ENCODE data around the gene UTP14C.

The UTP14C gene

GRCh38 chr13:51995677-51996551 lies 28.6 kb upstream of the UTP14C start:
- Histone ChIP-seq H3K27me3 (ENCODE audit: control insufficient read depth, insufficient read depth, low read length) (no peaks in the 10 kb centered on the region), H3K4me1 (ENCODE audit: control insufficient read depth, insufficient read depth, low read length) (peaks cover 17% of the 10 kb centered on the region), H3K27ac (ENCODE audit: low read depth, low read length) (no peak overlapping the region), H3K36me3 (ENCODE audit: control insufficient read depth, insufficient read depth, low read length) (no peaks in the 10 kb centered on the region), H3K4me3 (ENCODE audit: low read depth, low read length) (no peak overlapping the region), H3K9me3 (ENCODE audit: control insufficient read depth, insufficient read depth, low read length) (no peaks in the 10 kb centered on the region), H3K9ac (ENCODE audit: low read depth, low read length) (no peak overlapping the region)

- H3K27me3 ChIP-seq (ENCODE audit: control insufficient read depth, insufficient read depth, low read length) = no peaks in the 10 kb centered on the region
Measured at GRCh38 chr13:51996641-51997040, 27.9 kb upstream of the UTP14C start.

GRCh38 chr13:51997186-51997585 lies 27.3 kb upstream of the UTP14C start:
- H3K27ac ChIP-seq (ENCODE audit: low read depth, low read length) = no peak overlapping the region

More at GRCh38 chr13:51996641-51997040, 27.9 kb upstream of the UTP14C start:
- Histone ChIP-seq H3K9ac (ENCODE audit: low read depth, low read length) (no peak overlapping the region), H3K36me3 (ENCODE audit: control insufficient read depth, insufficient read depth, low read length) (no peaks in the 10 kb centered on the region), H3K4me1 (ENCODE audit: control insufficient read depth, insufficient read depth, low read length) (peaks cover 21% of the 10 kb centered on the region), H3K27ac (ENCODE audit: low read depth, low read length) (no peak overlapping the region), H3K9me3 (ENCODE audit: control insufficient read depth, insufficient read depth, low read length) (no peaks in the 10 kb centered on the region), H3K4me3 (ENCODE audit: low read depth, low read length) (no peak overlapping the region)

GRCh38 chr13:51997641-51998330 lies 26.7 kb upstream of the UTP14C start:
- Histone ChIP-seq H3K9me3 (ENCODE audit: control insufficient read depth, insufficient read depth, low read length) (no peaks in the 10 kb centered on the region), H3K27me3 (ENCODE audit: control insufficient read depth, insufficient read depth, low read length) (no peaks in the 10 kb centered on the region), H3K27ac (ENCODE audit: low read depth, low read length) (no peak overlapping the region), H3K36me3 (ENCODE audit: control insufficient read depth, insufficient read depth, low read length) (no peaks in the 10 kb centered on the region), H3K4me3 (ENCODE audit: low read depth, low read length) (no peak overlapping the region), H3K9ac (ENCODE audit: low read depth, low read length) (no peak overlapping the region), H3K4me1 (ENCODE audit: control insufficient read depth, insufficient read depth, low read length) (peaks cover 21% of the 10 kb centered on the region)

More at GRCh38 chr13:51997186-51997585, 27.3 kb upstream of the UTP14C start:
- Histone ChIP-seq H3K4me1 (ENCODE audit: control insufficient read depth, insufficient read depth, low read length) (peaks cover 21% of the 10 kb centered on the region), H3K4me3 (ENCODE audit: low read depth, low read length) (no peak overlapping the region), H3K9me3 (ENCODE audit: control insufficient read depth, insufficient read depth, low read length) (no peaks in the 10 kb centered on the region), H3K9ac (ENCODE audit: low read depth, low read length) (no peak overlapping the region), H3K36me3 (ENCODE audit: control insufficient read depth, insufficient read depth, low read length) (no peaks in the 10 kb centered on the region), H3K27me3 (ENCODE audit: control insufficient read depth, insufficient read depth, low read length) (no peaks in the 10 kb centered on the region)

- Histone ChIP-seq H3K4me1 (ENCODE audit: control insufficient read depth, insufficient read depth, low read length) (peaks cover 21% of the 10 kb centered on the region), H3K9ac (ENCODE audit: low read depth, low read length) (no peak overlapping the region), H3K27ac (ENCODE audit: low read depth, low read length) (no peak overlapping the region)
Measured at GRCh38 chr13:51998723-51999509, 25.6 kb upstream of the UTP14C start.

GRCh38 chr13:51999510-51999911 lies 25.0 kb upstream of the UTP14C start:
- H3K4me3 ChIP-seq (ENCODE audit: low read depth, low read length) = no peak overlapping the region
- no peaks in the 10 kb centered on the region for H3K27me3 ChIP-seq (ENCODE audit: control insufficient read depth, insufficient read depth, low read length)
- H3K9ac ChIP-seq (ENCODE audit: low read depth, low read length) = no peak overlapping the region
- H3K4me1 ChIP-seq (ENCODE audit: control insufficient read depth, insufficient read depth, low read length) = peaks cover 21% of the 10 kb centered on the region
- H3K27ac ChIP-seq (ENCODE audit: low read depth, low read length) = no peak overlapping the region
- no peaks in the 10 kb centered on the region for H3K9me3 ChIP-seq (ENCODE audit: control insufficient read depth, insufficient read depth, low read length)
- no peaks in the 10 kb centered on the region for H3K36me3 ChIP-seq (ENCODE audit: control insufficient read depth, insufficient read depth, low read length)

More at GRCh38 chr13:51998723-51999509, 25.6 kb upstream of the UTP14C start:
- H3K27me3 ChIP-seq (ENCODE audit: control insufficient read depth, insufficient read depth, low read length) = no peaks in the 10 kb centered on the region
- H3K36me3 ChIP-seq (ENCODE audit: control insufficient read depth, insufficient read depth, low read length) = no peaks in the 10 kb centered on the region
- H3K9me3 ChIP-seq (ENCODE audit: control insufficient read depth, insufficient read depth, low read length) = no peaks in the 10 kb centered on the region
- H3K4me3 ChIP-seq (ENCODE audit: low read depth, low read length) = no peak overlapping the region

GRCh38 chr13:51999921-52000320 lies 24.6 kb upstream of the UTP14C start:
- H3K27me3 ChIP-seq (ENCODE audit: control insufficient read depth, insufficient read depth, low read length) = no peaks in the 10 kb centered on the region
- H3K4me3 ChIP-seq (ENCODE audit: low read depth, low read length) = no peak overlapping the region
- H3K36me3 ChIP-seq (ENCODE audit: control insufficient read depth, insufficient read depth, low read length) = no peaks in the 10 kb centered on the region
- peaks cover 21% of the 10 kb centered on the region for H3K4me1 ChIP-seq (ENCODE audit: control insufficient read depth, insufficient read depth, low read length)
- H3K9ac ChIP-seq (ENCODE audit: low read depth, low read length) = no peak overlapping the region
- no peaks in the 10 kb centered on the region for H3K9me3 ChIP-seq (ENCODE audit: control insufficient read depth, insufficient read depth, low read length)
- H3K27ac ChIP-seq (ENCODE audit: low read depth, low read length) = no peak overlapping the region

- H3K36me3 ChIP-seq (ENCODE audit: control insufficient read depth, insufficient read depth, low read length) = no peaks in the 10 kb centered on the region
- H3K27ac ChIP-seq (ENCODE audit: low read depth, low read length) = no peak overlapping the region
- H3K4me1 ChIP-seq (ENCODE audit: control insufficient read depth, insufficient read depth, low read length) = peaks cover 21% of the 10 kb centered on the region
- no peak overlapping the region for H3K9ac ChIP-seq (ENCODE audit: low read depth, low read length)
- no peaks in the 10 kb centered on the region for H3K9me3 ChIP-seq (ENCODE audit: control insufficient read depth, insufficient read depth, low read length)
- H3K4me3 ChIP-seq (ENCODE audit: low read depth, low read length) = no peak overlapping the region
- H3K27me3 ChIP-seq (ENCODE audit: control insufficient read depth, insufficient read depth, low read length) = no peaks in the 10 kb centered on the region
Measured at GRCh38 chr13:52001120-52001731, 23.3 kb upstream of the UTP14C start.

- peaks cover 21% of the 10 kb centered on the region for H3K4me1 ChIP-seq (ENCODE audit: control insufficient read depth, insufficient read depth, low read length)
- H3K4me3 ChIP-seq (ENCODE audit: low read depth, low read length) = no peak overlapping the region
- H3K27me3 ChIP-seq (ENCODE audit: control insufficient read depth, insufficient read depth, low read length) = no peaks in the 10 kb centered on the region
- H3K9me3 ChIP-seq (ENCODE audit: control insufficient read depth, insufficient read depth, low read length) = no peaks in the 10 kb centered on the region
- H3K27ac ChIP-seq (ENCODE audit: low read depth, low read length) = no peak overlapping the region
- no peak overlapping the region for H3K9ac ChIP-seq (ENCODE audit: low read depth, low read length)
- H3K36me3 ChIP-seq (ENCODE audit: control insufficient read depth, insufficient read depth, low read length) = no peaks in the 10 kb centered on the region
Measured at GRCh38 chr13:52002361-52002760, 22.1 kb upstream of the UTP14C start.

GRCh38 chr13:52003541-52003940 lies 20.9 kb upstream of the UTP14C start:
- peaks cover 11% of the 10 kb centered on the region for H3K4me1 ChIP-seq (ENCODE audit: control insufficient read depth, insufficient read depth, low read length)
- H3K27me3 ChIP-seq (ENCODE audit: control insufficient read depth, insufficient read depth, low read length) = no peaks in the 10 kb centered on the region
- no peaks in the 10 kb centered on the region for H3K36me3 ChIP-seq (ENCODE audit: control insufficient read depth, insufficient read depth, low read length)
- H3K4me3 ChIP-seq (ENCODE audit: low read depth, low read length) = no peak overlapping the region
- H3K9me3 ChIP-seq (ENCODE audit: control insufficient read depth, insufficient read depth, low read length) = no peaks in the 10 kb centered on the region
- no peak overlapping the region for H3K9ac ChIP-seq (ENCODE audit: low read depth, low read length)
- H3K27ac ChIP-seq (ENCODE audit: low read depth, low read length) = no peak overlapping the region
